GM23248 (cell line): Measurements from ENCODE around the gene MYH15. TPM values are rescaled to one million over a fixed set of nuclear protein-coding genes. Genes with fewer than 3 reads are reported as not detected.
A peak's percentile ranks its signal among the peaks of the same experiment; 100 is the strongest.

ENCODE experiments used
- DNase-seq: peaks from one replicate; pipeline ENCODE4 v3.0.0-alpha.2; 2015
- H2AFZ ChIP-seq: fragments of 200-600 bp; sonication (generic); 2 replicates; pipeline ENCODE4 v1.6.1; 2016; ENCODE audit warnings: antibody characterized with exemption
- H3F3A ChIP-seq: fragments of 200-600 bp; sonication (generic); 2 replicates; pipeline ENCODE4 v1.6.1; 2016; ENCODE audit warnings: mild to moderate bottlenecking, antibody characterized with exemption, mixed run types; ENCODE audit not compliant: insufficient read depth
- H3K27ac ChIP-seq: fragments of 200-600 bp; sonication (generic); 2 replicates; pipeline ENCODE4 v1.5.1; 2016; ENCODE audit warnings: mild to moderate bottlenecking
- H3K27me3 ChIP-seq: fragments of 200-600 bp; sonication (generic); replicated peaks from 2 replicates; pipeline ENCODE4 v1.6.1; 2016; ENCODE audit warnings: mild to moderate bottlenecking; ENCODE audit not compliant: insufficient read depth
- H3K36me3 ChIP-seq: fragments of 200-600 bp; sonication (generic); 2 replicates; pipeline ENCODE4 v1.6.1; 2016; ENCODE audit warnings: low read depth, mild to moderate bottlenecking
- H3K4me1 ChIP-seq: fragments of 200-600 bp; sonication (generic); 2 replicates; pipeline ENCODE4 v1.6.1; 2016; ENCODE audit warnings: mild to moderate bottlenecking; ENCODE audit not compliant: insufficient read depth
- H3K4me2 ChIP-seq: fragments of 200-600 bp; sonication (generic); one replicate; pipeline ENCODE4 v1.6.1; 2016; ENCODE audit warnings: mild to moderate bottlenecking; ENCODE audit not compliant: unreplicated experiment
- H3K4me3 ChIP-seq: fragments of 200-600 bp; sonication (generic); 2 replicates; pipeline ENCODE4 v1.5.1; 2016; ENCODE audit warnings: mild to moderate bottlenecking
- H3K79me2 ChIP-seq: fragments of 200-600 bp; sonication (generic); 2 replicates; pipeline ENCODE4 v1.6.1; 2016; ENCODE audit warnings: mild to moderate bottlenecking; ENCODE audit not compliant: insufficient read depth
- H3K9ac ChIP-seq: fragments of 200-600 bp; sonication (generic); 2 replicates; pipeline ENCODE4 v1.6.1; 2016; ENCODE audit warnings: mild to moderate bottlenecking
- H3K9me2 ChIP-seq: fragments of 200-600 bp; sonication (generic); 2 replicates; pipeline ENCODE4 v1.6.1; 2016; ENCODE audit warnings: mixed run types, mild to moderate bottlenecking, moderate library complexity; ENCODE audit not compliant: insufficient read depth
- H3K9me3 ChIP-seq: fragments of 200-600 bp; sonication (generic); one replicate; pipeline ENCODE4 v1.6.1; 2017; ENCODE audit warnings: low read depth
- H4K20me1 ChIP-seq: fragments of 200-600 bp; sonication (generic); 2 replicates; pipeline ENCODE4 v1.6.0; 2016; ENCODE audit not compliant: insufficient read depth
- EZH2 ChIP-seq: fragments of 200-600 bp; sonication (generic); IDR thresholded peaks from 2 replicates; pipeline ENCODE4 v1.6.1; 2018; ENCODE audit warnings: antibody characterized with exemption, mild to moderate bottlenecking; ENCODE audit not compliant: insufficient read depth, poor library complexity, severe bottlenecking
- EZH2phosphoT487 ChIP-seq: fragments of 200-600 bp; sonication (generic); IDR thresholded peaks from 2 replicates; pipeline ENCODE4 v1.6.1; 2018; ENCODE audit warnings: antibody characterized with exemption, moderate library complexity, mild to moderate bottlenecking, low read depth; ENCODE audit not compliant: insufficient read depth
- WGBS, 2 experiments: methylation state at CpG; one replicate each; pipeline ENCODE4 v1.1.6; 2015 to 2017; ENCODE audit warnings: low lambda C conversion rate in 2 of 2, low coverage in 1 of 2; ENCODE audit errors: missing lambda C conversion rate in 2 of 2; 5-methylcytosine and 5-hydroxymethylcytosine counted together
- in situ Hi-C: fragments of 300-500 bp; cut with MboI; formaldehyde crosslinking; loops from 2 replicates; pipeline ENCODE4 v1.15.0; 2020
- polyA plus RNA-seq: library from polyadenylated mRNA; unstranded; fragments of >200 nt; fragmentation: Nextera tagmentation; extraction: Ambion mirVana; gene quantifications from 2 replicates; pipeline ENCODE4 v1.2.1, GENCODE V29; 2016
- total RNA-seq: library from RNA; depleted of rRNA; stranded (reverse); fragments of >200 nt; shearing (Covaris generic); gene quantifications from 2 replicates; pipeline ENCODE4 v1.2.3, GENCODE V29; 2014

MYH15 gene
- total and polyA plus RNA-seq, 2 experiments from 2014 or later = 0.08 to 0.11 TPM

GRCh38 chr3:108527109-108527508, 16.7 kb upstream of the MYH15 start:
- H4K20me1 ChIP-seq = no peaks in the 10 kb centered on the region
- H3K9me2 ChIP-seq = no peaks in the 10 kb centered on the region
- no peaks in the 10 kb centered on the region for H3K79me2 ChIP-seq
- no peaks in the 10 kb centered on the region for H3F3A ChIP-seq
- no peak overlapping the region for H3K9ac ChIP-seq
- in situ Hi-C loops = no loop called here
- H3K4me3 ChIP-seq = no peak overlapping the region
- no peak overlapping the region for H2AFZ ChIP-seq
- no peak overlapping the region for H3K4me2 ChIP-seq
- TF ChIP-seq EZH2phosphoT487 (no peak), EZH2 (no peak)
- no peak for DNase-seq
- H3K4me1 ChIP-seq = no peaks in the 10 kb centered on the region
- H3K27ac ChIP-seq = no peak overlapping the region
- H3K9me3 ChIP-seq = no peaks in the 10 kb centered on the region
- no peaks in the 10 kb centered on the region; the same call in 1 of the 2 replicates for H3K27me3 ChIP-seq
- no peaks in the 10 kb centered on the region for H3K36me3 ChIP-seq

GRCh38 chr3:108525971-108526370, 15.6 kb upstream of the MYH15 start:
- Histone ChIP-seq H3F3A (no peaks in the 10 kb centered on the region), H3K27ac (no peak overlapping the region), H3K79me2 (no peaks in the 10 kb centered on the region), H3K9me2 (no peaks in the 10 kb centered on the region), H3K4me1 (no peaks in the 10 kb centered on the region), H3K9me3 (no peaks in the 10 kb centered on the region), H3K36me3 (no peaks in the 10 kb centered on the region), H3K27me3 (no peaks in the 10 kb centered on the region; the same call in 1 of the 2 replicates), H3K9ac (no peak overlapping the region), H4K20me1 (no peaks in the 10 kb centered on the region), H2AFZ (no peak overlapping the region), H3K4me2 (no peak overlapping the region), H3K4me3 (no peak overlapping the region)
- no peak for TF ChIP-seq EZH2
- TF ChIP-seq EZH2phosphoT487 = no peak
- WGBS, 2 experiments = 27 to 31% methylated on average over 2 of the region's 2 CpGs
- DNase-seq = no peak
- in situ Hi-C loops = no loop called here

GRCh38 chr3:108525256-108525655, 14.9 kb upstream of the MYH15 start:
- Histone ChIP-seq H3K36me3 (no peaks in the 10 kb centered on the region), H3K4me3 (no peak overlapping the region), H3K9me2 (no peaks in the 10 kb centered on the region), H3F3A (no peaks in the 10 kb centered on the region), H3K27ac (no peak overlapping the region), H3K4me2 (no peak overlapping the region), H3K79me2 (no peaks in the 10 kb centered on the region), H4K20me1 (no peaks in the 10 kb centered on the region), H3K4me1 (no peaks in the 10 kb centered on the region), H3K27me3 (no peaks in the 10 kb centered on the region; the same call in 1 of the 2 replicates), H3K9ac (no peak overlapping the region), H3K9me3 (no peaks in the 10 kb centered on the region), H2AFZ (no peak overlapping the region)
- TF ChIP-seq EZH2 = no peak
- TF ChIP-seq EZH2phosphoT487 = no peak
- 27 to 28% methylated on average over 2 of the region's 2 CpGs for WGBS, 2 experiments
- no peak for DNase-seq
- in situ Hi-C loops = no loop called here

GRCh38 chr3:108524537-108524936, 14.1 kb upstream of the MYH15 start:
- Histone ChIP-seq H3K9me3 (no peaks in the 10 kb centered on the region), H2AFZ (no peak overlapping the region)
- WGBS, 2 experiments = 12 to 17% methylated on average over 2 of the region's 2 CpGs

GRCh38 chr3:108518895-108519294, 8.5 kb upstream of the MYH15 start:
- peak; percentile 8 for DNase-seq
- WGBS, 2 experiments = 88 to 96% methylated on average over 1 of the region's 1 CpG
- TF ChIP-seq EZH2 (no peak), EZH2phosphoT487 (no peak)

More at GRCh38 chr3:108524537-108524936, 14.1 kb upstream of the MYH15 start:
- TF ChIP-seq EZH2 (no peak), EZH2phosphoT487 (no peak)
- no peaks in the 10 kb centered on the region for H3K79me2 ChIP-seq
- in situ Hi-C loops = no loop called here
- no peaks in the 10 kb centered on the region for H3K9me2 ChIP-seq
- no peaks in the 10 kb centered on the region for H4K20me1 ChIP-seq
- peak; percentile 20 for DNase-seq
- no peak overlapping the region for H3K4me2 ChIP-seq
- H3K27me3 ChIP-seq = no peaks in the 10 kb centered on the region
- no peaks in the 10 kb centered on the region for H3K4me1 ChIP-seq
- H3F3A ChIP-seq = no peaks in the 10 kb centered on the region
- no peak overlapping the region for H3K27ac ChIP-seq
- no peak overlapping the region for H3K9ac ChIP-seq
- H3K36me3 ChIP-seq = no peaks in the 10 kb centered on the region
- H3K4me3 ChIP-seq = no peak overlapping the region

More at GRCh38 chr3:108518895-108519294, 8.5 kb upstream of the MYH15 start:
- H3K9me3 ChIP-seq = no peaks in the 10 kb centered on the region
- no peak overlapping the region for H3K27ac ChIP-seq
- no peaks in the 10 kb centered on the region for H3K9me2 ChIP-seq
- 0 out of 2 replicates have a peak, but pooled peaks cover 4% of the 10 kb centered on the region for H3K27me3 ChIP-seq
- no peak overlapping the region for H3K4me2 ChIP-seq
- H3K4me3 ChIP-seq = no peak overlapping the region
- H3K36me3 ChIP-seq = no peaks in the 10 kb centered on the region
- no peaks in the 10 kb centered on the region for H3K79me2 ChIP-seq
- H3K9ac ChIP-seq = no peak overlapping the region
- no peak overlapping the region for H2AFZ ChIP-seq
- H3K4me1 ChIP-seq = no peaks in the 10 kb centered on the region
- in situ Hi-C loops = no loop called here
- no peaks in the 10 kb centered on the region for H3F3A ChIP-seq
- H4K20me1 ChIP-seq = no peaks in the 10 kb centered on the region
